OCI-LY7 (cell line): ENCODE measurements around the gene INTS11.

Experiments
- CTCF ChIP-seq: fragments of 200-600 bp; sonication (generic); conservative IDR thresholded peaks from 2 replicates; pipeline ENCODE4 v1.5.1; 2014; ENCODE audit warnings: mild to moderate bottlenecking, antibody characterized with exemption, low read length, moderate library complexity, mixed read lengths
- EZH2phosphoT487 ChIP-seq: fragments of 200-600 bp; sonication (generic); IDR thresholded peaks from 2 replicates; pipeline ENCODE4 v1.6.1; 2018; ENCODE audit warnings: low read depth, borderline replicate concordance, mild to moderate bottlenecking, mixed run types, antibody characterized with exemption, low read length, moderate library complexity, mixed read lengths

- TF ChIP-seq CTCF (no peak), EZH2phosphoT487 (no peak)
Observed at GRCh38 chr1:1358433-1359271, 34.2 kb upstream of the INTS11 start, which contains the start of gene MXRA8.
